GM23338 (cell line): Measurements from ENCODE around the gene KRAS. TPM values are rescaled to one million over a fixed set of nuclear protein-coding genes. Genes with fewer than 3 reads are reported as not detected.

Experiments used
- ATAC-seq: fragments of 200-7000 bp; cut with Tn5 transposase; 3 replicates; pipeline ENCODE4 v1.9.1; 2020
- DNase-seq: peaks from one replicate; pipeline ENCODE4 v3.0.0-alpha.2; 2015; ENCODE audit warnings: low spot score
- H2AFZ ChIP-seq: fragments of 200-600 bp; sonication (generic); 2 replicates; pipeline ENCODE4 v1.8.0; 2016; ENCODE audit warnings: antibody characterized with exemption, mild to moderate bottlenecking, moderate library complexity
- H3F3A ChIP-seq: fragments of 200-600 bp; sonication (generic); replicated peaks from 2 replicates; pipeline ENCODE4 v1.8.0; 2017; ENCODE audit warnings: antibody characterized with exemption, mixed run types, low read depth
- H3K27ac ChIP-seq: fragments of 200-600 bp; sonication (generic); 2 replicates; pipeline ENCODE4 v1.6.1; 2016; ENCODE audit warnings: low read depth
- H3K27me3 ChIP-seq: fragments of 200-600 bp; sonication (generic); 2 replicates; pipeline ENCODE4 v1.8.0; 2016; ENCODE audit warnings: mild to moderate bottlenecking, mixed run types, moderate library complexity; ENCODE audit not compliant: insufficient read depth
- H3K36me3 ChIP-seq: fragments of 200-600 bp; sonication (generic); 2 replicates; pipeline ENCODE4 v1.8.0; 2016; ENCODE audit warnings: mild to moderate bottlenecking; ENCODE audit not compliant: insufficient read depth
- H3K4me1 ChIP-seq: fragments of 200-600 bp; sonication (generic); 2 replicates; pipeline ENCODE4 v1.8.0; 2016; ENCODE audit warnings: mild to moderate bottlenecking, moderate library complexity; ENCODE audit not compliant: insufficient read depth
- H3K4me2 ChIP-seq: fragments of 200-600 bp; sonication (generic); 2 replicates; pipeline ENCODE4 v1.7.1; 2017; ENCODE audit warnings: mixed run types
- H3K4me3 ChIP-seq: fragments of 200-600 bp; sonication (generic); 2 replicates; pipeline ENCODE4 v1.6.1; 2016; ENCODE audit warnings: mixed run types
- H3K79me2 ChIP-seq: fragments of 200-600 bp; sonication (generic); replicated peaks from 2 replicates; pipeline ENCODE4 v1.8.0; 2017; ENCODE audit warnings: mild to moderate bottlenecking; ENCODE audit not compliant: insufficient read depth
- H3K9me2 ChIP-seq: fragments of 200-600 bp; sonication (generic); 2 replicates; pipeline ENCODE4 v1.8.0; 2017; ENCODE audit not compliant: insufficient read depth
- H4K20me1 ChIP-seq: fragments of 200-600 bp; sonication (generic); replicated peaks from 2 replicates; pipeline ENCODE4 v1.8.0; 2017; ENCODE audit warnings: mild to moderate bottlenecking; ENCODE audit not compliant: insufficient read depth
- H3K27ac Mint-ChIP-seq: 2 replicates; pipeline ENCODE4 v1.8.0; 2020; ENCODE audit warnings: inconsistent platforms, mild to moderate bottlenecking, moderate library complexity, mixed read lengths
- H3K27me3 Mint-ChIP-seq: 3 replicates; pipeline ENCODE4 v1.8.0; 2022; ENCODE audit warnings: low read depth, mild to moderate bottlenecking, moderate library complexity, mixed read lengths, inconsistent platforms; ENCODE audit not compliant: insufficient read depth, poor library complexity
- H3K36me3 Mint-ChIP-seq: 3 replicates; pipeline ENCODE4 v1.8.0; 2021; ENCODE audit warnings: low read depth, mild to moderate bottlenecking, inconsistent platforms, moderate library complexity, mixed read lengths
- H3K4me1 Mint-ChIP-seq: 3 replicates; pipeline ENCODE4 v1.8.0; 2020; ENCODE audit warnings: mild to moderate bottlenecking, inconsistent platforms, mixed read lengths
- H3K4me3 Mint-ChIP-seq: 3 replicates; pipeline ENCODE4 v1.8.0; 2021; ENCODE audit warnings: moderate library complexity, mild to moderate bottlenecking, inconsistent platforms, mixed read lengths
- H3K9me3 Mint-ChIP-seq: 3 replicates; pipeline ENCODE4 v1.8.0; 2020; ENCODE audit warnings: moderate library complexity, mild to moderate bottlenecking, inconsistent platforms, mixed read lengths
- CREB1 ChIP-seq: fragments of 250-450 bp; sonication (Bioruptor Pico); IDR thresholded peaks from 2 replicates; pipeline ENCODE4 v1.5.0; 2020; ENCODE audit warnings: low read depth, mild to moderate bottlenecking, moderate library complexity
- CTCF ChIP-seq, 2 experiments: fragments of 200-600 bp in 1 of 2; sonication (generic) in 1 of 2; conservative IDR thresholded peaks; 2 replicates each; pipeline versions ENCODE4 v1.5.1 to v1.6.1; 2016 to 2017; ENCODE audit warnings: antibody characterized with exemption in 2 of 2, low read depth in 2 of 2, mild to moderate bottlenecking in 2 of 2, moderate library complexity in 1 of 2
- ETS1 ChIP-seq: IDR thresholded peaks from 2 replicates; pipeline ENCODE4 v1.6.1; 2016; ENCODE audit warnings: antibody characterized with exemption
- EZH2 ChIP-seq: fragments of 200-600 bp; sonication (generic); IDR thresholded peaks from one replicate; pipeline ENCODE4 v1.8.0; 2017; ENCODE audit warnings: antibody characterized with exemption, mild to moderate bottlenecking, low read depth; ENCODE audit not compliant: unreplicated experiment
- EZH2phosphoT487 ChIP-seq: fragments of 200-600 bp; sonication (generic); IDR thresholded peaks from one replicate; pipeline ENCODE4 v1.8.1; 2018; ENCODE audit warnings: antibody characterized with exemption; ENCODE audit not compliant: unreplicated experiment
- JUNB ChIP-seq: IDR thresholded peaks from one replicate; pipeline ENCODE4 v1.6.1; 2016; ENCODE audit warnings: antibody characterized with exemption; ENCODE audit not compliant: unreplicated experiment
- NANOG ChIP-seq: IDR thresholded peaks from 2 replicates; pipeline ENCODE4 v1.6.1; 2016; ENCODE audit warnings: antibody characterized with exemption, borderline replicate concordance
- POLR2AphosphoS5 ChIP-seq: IDR thresholded peaks from 2 replicates; pipeline ENCODE4 v1.6.1; 2016; ENCODE audit warnings: antibody characterized with exemption, low read depth
- REST ChIP-seq: IDR thresholded peaks from one replicate; pipeline ENCODE4 v1.6.1; 2018; ENCODE audit warnings: antibody characterized with exemption; ENCODE audit not compliant: unreplicated experiment
- STAT1 ChIP-seq: IDR thresholded peaks from one replicate; pipeline ENCODE4 v1.6.1; 2016; ENCODE audit warnings: antibody characterized with exemption; ENCODE audit not compliant: unreplicated experiment
- ZNF114 ChIP-seq: fragments of 250-450 bp; sonication (Bioruptor Pico); IDR thresholded peaks from 2 replicates; pipeline ENCODE4 v1.5.0; 2020; ENCODE audit warnings: mild to moderate bottlenecking, moderate library complexity
- ZNF331 ChIP-seq: fragments of 250-450 bp; sonication (Bioruptor Pico); IDR thresholded peaks from 2 replicates; pipeline ENCODE4 v1.5.0; 2020; ENCODE audit warnings: low read depth, mild to moderate bottlenecking, moderate library complexity
- ZNF462 ChIP-seq: fragments of 250-450 bp; sonication (Bioruptor Pico); IDR thresholded peaks from 2 replicates; pipeline ENCODE4 v1.5.0; 2020; ENCODE audit warnings: mild to moderate bottlenecking, moderate library complexity
- polyA plus RNA-seq: library from polyadenylated mRNA; unstranded; fragments of >200 nt; fragmentation: Nextera tagmentation; extraction: Ambion mirVana; gene quantifications from 2 replicates; pipeline ENCODE4 v1.2.1, GENCODE V29; 2016
- total RNA-seq: library from RNA; depleted of rRNA; stranded (reverse); fragments of >200 nt; shearing (Covaris generic); gene quantifications from 2 replicates; pipeline ENCODE4 v1.2.3, GENCODE V29; 2014

KRAS gene
- total and polyA plus RNA-seq, 2 experiments from 2014 or later, result 54.7 to 131 TPM

GRCh38 chr12:25286837-25287236 is 36.1 kb upstream of the KRAS start:
- Histone ChIP-seq H3K27me3 (no peaks in the 10 kb centered on the region), H3K79me2 (no peaks in the 10 kb centered on the region), H3F3A (no peaks in the 10 kb centered on the region), H2AFZ (no peak overlapping the region), H4K20me1 (no peaks in the 10 kb centered on the region), H3K9me2 (no peaks in the 10 kb centered on the region), H3K36me3 (peaks cover 3% of the 10 kb centered on the region; the same call in 1 of the 2 replicates), H3K27ac (no peak overlapping the region), H3K4me2 (no peak overlapping the region), H3K4me1 (no peaks in the 10 kb centered on the region), H3K4me3 (no peak overlapping the region)
- H3K27me3 Mint-ChIP-seq, result no peaks in the 10 kb centered on the region
- no peak for DNase-seq
- no peaks in the 10 kb centered on the region for H3K4me1 Mint-ChIP-seq
- no peaks in the 10 kb centered on the region for H3K36me3 Mint-ChIP-seq
- no peak overlapping the region for H3K4me3 Mint-ChIP-seq
- H3K27ac Mint-ChIP-seq, result no peak overlapping the region
- no peak for ATAC-seq
- peaks cover 7% of the 10 kb centered on the region; the same call in 2 of the 3 replicates for H3K9me3 Mint-ChIP-seq
- TF ChIP-seq ETS1, result no peak
- TF ChIP-seq ZNF462, result no peak
- TF ChIP-seq JUNB, result no peak
- TF ChIP-seq NANOG, result no peak
- TF ChIP-seq CREB1, result no peak
- TF ChIP-seq ZNF114 (CRISPR knock-in tag), result no peak
- TF ChIP-seq STAT1, result no peak
- TF ChIP-seq POLR2AphosphoS5, result no peak
- no peak for TF ChIP-seq REST
- TF ChIP-seq CTCF (conservative IDR thresholded peaks at IDR 0.05; ENCODE audit: low read depth in 2 of 2), result no peak
- TF ChIP-seq ZNF331, result no peak
- no peak for TF ChIP-seq EZH2phosphoT487
- no peak for TF ChIP-seq EZH2
